A673 (cell line): ENCODE measurements around the gene HSPB2.

Experiments used
- EZH2 ChIP-seq: fragments of 200-600 bp; sonication (generic); IDR thresholded peaks from 2 replicates; pipeline ENCODE4 v1.6.1; 2017; ENCODE audit warnings: borderline replicate concordance, low read depth, mild to moderate bottlenecking, mixed read lengths, antibody characterized with exemption, low read length; ENCODE audit not compliant: poor library complexity, severe bottlenecking
- TF ChIP-seq, protein P1 (sequence below): fragments of 300-800, 200-600 bp; sonication (generic); conservative IDR thresholded peaks from 2 replicates; pipeline ENCODE4 v1.5.1; 2017; ENCODE audit warnings: low read depth, mild to moderate bottlenecking, antibody characterized with exemption, low read length, moderate library complexity, mixed read lengths

DNA sequence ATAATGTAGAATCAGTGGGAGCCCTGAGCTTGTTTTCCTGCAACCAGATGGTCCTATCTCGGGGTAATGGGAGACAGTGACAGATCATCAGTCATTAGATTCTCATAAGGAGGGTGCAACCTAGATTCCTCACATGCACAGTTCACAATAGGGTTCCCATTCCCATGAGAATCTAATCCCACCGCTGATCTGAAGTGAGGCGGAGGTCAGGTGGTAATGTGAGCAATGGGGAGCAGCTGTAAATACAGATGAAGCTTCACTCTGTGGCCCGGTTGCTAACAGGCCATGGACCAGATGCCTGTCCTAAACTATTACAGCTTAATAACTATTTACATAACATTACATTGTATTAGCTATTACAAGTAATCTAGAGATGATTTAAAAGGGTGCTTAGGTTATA, 41.6 kb downstream of the HSPB2 start:
- TF ChIP-seq, protein P1, sequence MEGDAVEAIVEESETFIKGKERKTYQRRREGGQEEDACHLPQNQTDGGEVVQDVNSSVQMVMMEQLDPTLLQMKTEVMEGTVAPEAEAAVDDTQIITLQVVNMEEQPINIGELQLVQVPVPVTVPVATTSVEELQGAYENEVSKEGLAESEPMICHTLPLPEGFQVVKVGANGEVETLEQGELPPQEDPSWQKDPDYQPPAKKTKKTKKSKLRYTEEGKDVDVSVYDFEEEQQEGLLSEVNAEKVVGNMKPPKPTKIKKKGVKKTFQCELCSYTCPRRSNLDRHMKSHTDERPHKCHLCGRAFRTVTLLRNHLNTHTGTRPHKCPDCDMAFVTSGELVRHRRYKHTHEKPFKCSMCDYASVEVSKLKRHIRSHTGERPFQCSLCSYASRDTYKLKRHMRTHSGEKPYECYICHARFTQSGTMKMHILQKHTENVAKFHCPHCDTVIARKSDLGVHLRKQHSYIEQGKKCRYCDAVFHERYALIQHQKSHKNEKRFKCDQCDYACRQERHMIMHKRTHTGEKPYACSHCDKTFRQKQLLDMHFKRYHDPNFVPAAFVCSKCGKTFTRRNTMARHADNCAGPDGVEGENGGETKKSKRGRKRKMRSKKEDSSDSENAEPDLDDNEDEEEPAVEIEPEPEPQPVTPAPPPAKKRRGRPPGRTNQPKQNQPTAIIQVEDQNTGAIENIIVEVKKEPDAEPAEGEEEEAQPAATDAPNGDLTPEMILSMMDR: no peak
- TF ChIP-seq EZH2: no peak
